Endothelial cell of umbilical vein (primary cell): ENCODE measurements around the gene DNM2.

Experiments used
- EZH2 ChIP-seq: IDR thresholded peaks from 2 replicates; pipeline ENCODE4 v1.6.1; 2012; ENCODE audit warnings: borderline replicate concordance, low read depth, mild to moderate bottlenecking, moderate library complexity, low read length, inconsistent platforms; ENCODE audit not compliant: severe bottlenecking
- FOS ChIP-seq: IDR thresholded peaks from 2 replicates; pipeline ENCODE4 v1.6.1; 2011; ENCODE audit warnings: mild to moderate bottlenecking, low read length, moderate library complexity, borderline replicate concordance; ENCODE audit not compliant: insufficient read depth
- POLR2A ChIP-seq: IDR thresholded peaks from 2 replicates; pipeline ENCODE4 v1.6.1; 2012; ENCODE audit warnings: low read depth, mild to moderate bottlenecking, control low read depth, low read length
- POLR2AphosphoS5 ChIP-seq: IDR thresholded peaks from 2 replicates; pipeline ENCODE4 v1.6.1; 2012; ENCODE audit warnings: low read depth, mild to moderate bottlenecking, control low read depth, low read length, moderate library complexity; ENCODE audit not compliant: insufficient read depth
- TF ChIP-seq, protein P1 (sequence below), 2 donors: IDR thresholded peaks; 1 replicate in 1 of 2; 2 replicates in 1 of 2; pipeline ENCODE4 v1.5.1; 2011; ENCODE audit warnings: low read length in 2 of 2, mild to moderate bottlenecking in 2 of 2, moderate library complexity in 2 of 2, control low read depth in 1 of 2, inconsistent platforms in 1 of 2, low read depth in 1 of 2; ENCODE audit not compliant: insufficient read depth in 1 of 2; ENCODE audit errors: extremely low read depth in 1 of 2

DNA sequence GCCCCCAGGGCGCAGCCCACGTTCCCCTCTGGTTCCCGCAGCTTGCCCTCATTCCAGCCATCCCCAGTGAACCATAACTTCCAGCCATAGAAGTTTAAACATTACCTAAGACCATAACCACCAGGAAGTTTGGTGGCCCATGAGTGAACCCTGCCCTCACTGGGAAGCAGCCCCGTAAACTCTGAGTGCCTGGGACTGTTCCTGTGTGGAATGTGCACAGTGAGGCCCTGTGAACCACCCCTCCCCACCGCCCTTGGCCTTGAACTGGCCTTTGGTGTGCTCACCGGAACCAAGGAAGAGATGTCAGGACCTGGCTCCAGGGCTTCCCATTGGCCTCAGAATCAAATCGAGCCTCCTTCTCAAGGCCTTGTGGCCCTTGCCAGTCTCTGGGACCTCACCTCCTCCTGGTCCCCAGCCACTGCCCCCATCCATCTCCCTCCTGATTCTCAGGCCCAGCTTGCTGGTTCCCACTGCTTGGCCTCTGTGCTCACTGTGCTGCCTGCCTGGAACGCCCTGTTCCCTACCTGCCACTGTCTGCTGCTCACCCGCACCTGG is 46.5 kb downstream of the DNM2 start:
- TF ChIP-seq POLR2AphosphoS5 = no peak
- TF ChIP-seq, protein P1, sequence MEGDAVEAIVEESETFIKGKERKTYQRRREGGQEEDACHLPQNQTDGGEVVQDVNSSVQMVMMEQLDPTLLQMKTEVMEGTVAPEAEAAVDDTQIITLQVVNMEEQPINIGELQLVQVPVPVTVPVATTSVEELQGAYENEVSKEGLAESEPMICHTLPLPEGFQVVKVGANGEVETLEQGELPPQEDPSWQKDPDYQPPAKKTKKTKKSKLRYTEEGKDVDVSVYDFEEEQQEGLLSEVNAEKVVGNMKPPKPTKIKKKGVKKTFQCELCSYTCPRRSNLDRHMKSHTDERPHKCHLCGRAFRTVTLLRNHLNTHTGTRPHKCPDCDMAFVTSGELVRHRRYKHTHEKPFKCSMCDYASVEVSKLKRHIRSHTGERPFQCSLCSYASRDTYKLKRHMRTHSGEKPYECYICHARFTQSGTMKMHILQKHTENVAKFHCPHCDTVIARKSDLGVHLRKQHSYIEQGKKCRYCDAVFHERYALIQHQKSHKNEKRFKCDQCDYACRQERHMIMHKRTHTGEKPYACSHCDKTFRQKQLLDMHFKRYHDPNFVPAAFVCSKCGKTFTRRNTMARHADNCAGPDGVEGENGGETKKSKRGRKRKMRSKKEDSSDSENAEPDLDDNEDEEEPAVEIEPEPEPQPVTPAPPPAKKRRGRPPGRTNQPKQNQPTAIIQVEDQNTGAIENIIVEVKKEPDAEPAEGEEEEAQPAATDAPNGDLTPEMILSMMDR (IDR thresholded peaks at IDR 0.05; ENCODE audit: extremely low read depth in 1 of 2, insufficient read depth in 1 of 2, low read depth in 1 of 2, low read length in 2 of 2) = no peak
- TF ChIP-seq EZH2 = no peak
- TF ChIP-seq POLR2A = no peak
- no peak for TF ChIP-seq FOS
